ENCODE results near the gene USP15.

DNA sequence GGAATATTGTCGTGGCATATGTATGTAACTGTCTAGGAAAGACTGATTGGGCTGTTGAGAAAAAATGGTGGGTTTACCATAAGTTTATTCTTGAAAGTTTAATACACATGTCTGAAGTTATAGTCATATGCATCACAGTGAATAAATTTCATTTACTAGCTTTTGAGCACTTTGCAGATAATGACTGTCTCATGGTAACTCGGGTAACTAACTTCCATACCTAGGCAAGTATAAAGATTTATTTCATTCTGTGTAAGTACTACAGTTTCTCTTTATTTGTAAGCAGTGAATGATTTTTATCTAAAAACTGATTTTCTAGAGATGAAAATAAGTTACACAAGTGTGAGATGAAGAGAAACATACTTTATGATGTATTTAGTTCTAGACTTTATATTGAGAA lies 3.0 kb downstream of the USP15 start:
- TF ChIP-seq, protein P1, sequence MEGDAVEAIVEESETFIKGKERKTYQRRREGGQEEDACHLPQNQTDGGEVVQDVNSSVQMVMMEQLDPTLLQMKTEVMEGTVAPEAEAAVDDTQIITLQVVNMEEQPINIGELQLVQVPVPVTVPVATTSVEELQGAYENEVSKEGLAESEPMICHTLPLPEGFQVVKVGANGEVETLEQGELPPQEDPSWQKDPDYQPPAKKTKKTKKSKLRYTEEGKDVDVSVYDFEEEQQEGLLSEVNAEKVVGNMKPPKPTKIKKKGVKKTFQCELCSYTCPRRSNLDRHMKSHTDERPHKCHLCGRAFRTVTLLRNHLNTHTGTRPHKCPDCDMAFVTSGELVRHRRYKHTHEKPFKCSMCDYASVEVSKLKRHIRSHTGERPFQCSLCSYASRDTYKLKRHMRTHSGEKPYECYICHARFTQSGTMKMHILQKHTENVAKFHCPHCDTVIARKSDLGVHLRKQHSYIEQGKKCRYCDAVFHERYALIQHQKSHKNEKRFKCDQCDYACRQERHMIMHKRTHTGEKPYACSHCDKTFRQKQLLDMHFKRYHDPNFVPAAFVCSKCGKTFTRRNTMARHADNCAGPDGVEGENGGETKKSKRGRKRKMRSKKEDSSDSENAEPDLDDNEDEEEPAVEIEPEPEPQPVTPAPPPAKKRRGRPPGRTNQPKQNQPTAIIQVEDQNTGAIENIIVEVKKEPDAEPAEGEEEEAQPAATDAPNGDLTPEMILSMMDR (IDR thresholded peaks at IDR 0.05; ENCODE audit: insufficient read depth, low read length, poor library complexity, severe bottlenecking): no peak
- TF ChIP-seq EZH2phosphoT487 (conservative IDR thresholded peaks at IDR 0.05; ENCODE audit: low read length): no peak
